ENCODE data around the gene SLC13A3. TPM values are rescaled to one million over a fixed set of nuclear protein-coding genes. Genes with fewer than 3 reads are reported as not detected.

Gene SLC13A3
- total RNA-seq, 1 experiment from 2014 or later: 17.5 TPM

DNA sequence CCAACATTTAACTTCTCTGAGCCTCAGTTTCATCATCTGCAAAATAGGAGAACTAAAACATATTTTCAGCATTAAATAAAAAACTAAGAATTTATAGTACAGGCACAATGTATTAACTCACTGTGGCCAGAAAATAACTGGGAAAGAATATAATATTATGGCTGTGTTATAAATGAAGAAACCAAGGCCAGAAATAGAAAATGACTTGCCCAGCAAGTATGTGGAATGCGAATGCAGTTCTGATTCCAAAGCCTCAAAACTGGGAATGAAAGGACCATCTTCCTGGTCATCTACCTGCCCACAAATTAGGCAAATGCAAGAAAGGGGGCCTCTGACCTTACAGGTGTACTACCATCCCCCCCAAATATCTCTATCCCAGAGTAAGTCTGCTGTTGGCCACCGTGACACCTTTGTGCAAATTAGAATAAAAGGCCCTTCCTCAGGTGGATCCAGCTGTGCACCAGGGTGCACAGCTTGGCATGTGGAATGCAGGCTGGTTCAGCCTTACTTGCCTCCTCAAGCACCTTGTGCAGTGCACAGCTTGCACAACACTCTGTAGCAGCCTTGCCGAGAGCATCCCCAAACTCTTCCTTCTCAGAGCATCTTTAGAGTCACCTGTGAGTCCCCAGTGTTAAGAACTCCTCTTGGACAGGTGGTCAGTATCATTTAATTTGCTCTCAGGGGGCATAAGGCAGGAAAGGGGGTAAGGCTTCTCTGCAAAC is 4.4 kb downstream of the SLC13A3 start:
- Histone ChIP-seq H4K8ac (replicated peaks; ENCODE audit: insufficient read length, low read depth, low read length) (no peak overlapping the region), H3K23me2 (ENCODE audit: insufficient read length, low read depth, low read length, poor library complexity, severe bottlenecking) (no peaks in the 10 kb centered on the region), H3K4ac (ENCODE audit: low read depth, low read length) (no peak overlapping the region), H2BK120ac (ENCODE audit: low read depth, low read length, poor library complexity, severe bottlenecking) (no peak overlapping the region), H2BK12ac (ENCODE audit: insufficient read length, low read depth, low read length) (no peak overlapping the region), H4K91ac (ENCODE audit: insufficient read length, low read depth, low read length) (no peak overlapping the region), H4K5ac (ENCODE audit: insufficient read length, low read depth, low read length) (no peak overlapping the region), H2BK20ac (ENCODE audit: low read depth, low read length, poor library complexity, severe bottlenecking) (no peak overlapping the region), H3T11ph (ENCODE audit: low read length) (no peak overlapping the region), H3K79me1 (ENCODE audit: insufficient read depth, low read depth, low read length, poor library complexity, severe bottlenecking) (no peaks in the 10 kb centered on the region), H3K9ac (ENCODE audit: extremely low read depth, insufficient read length, low read length) (no peak overlapping the region), H3K79me2 (ENCODE audit: insufficient read depth, low read length) (no peaks in the 10 kb centered on the region), H3K27ac (ENCODE audit: insufficient read length, low read depth, low read length) (no peak overlapping the region), H4K20me1 (ENCODE audit: control insufficient read depth, insufficient read depth, insufficient read length) (peaks cover 2% of the 10 kb centered on the region), H3K18ac (ENCODE audit: insufficient read length, low read depth, low read length) (no peak overlapping the region), H3K14ac (ENCODE audit: insufficient read depth, low read length) (no peak overlapping the region), H2BK5ac (ENCODE audit: insufficient read length, low read length) (no peak overlapping the region), H2AFZ (ENCODE audit: low read length) (no peak overlapping the region), H3K56ac (ENCODE audit: insufficient read length, low read depth, low read length) (no peak overlapping the region), H3K27me3 (ENCODE audit: insufficient read depth, low read length) (no peaks in the 10 kb centered on the region; the same call in 1 of the 2 replicates), H3K9me3 (ENCODE audit: control insufficient read depth, low read depth, low read length) (no peaks in the 10 kb centered on the region), H3K23ac (ENCODE audit: insufficient read length, low read depth, low read length) (no peak overlapping the region), H2AK5ac (ENCODE audit: insufficient read length, low read length) (no peak overlapping the region), H2BK15ac (ENCODE audit: low read depth, low read length) (no peak overlapping the region), H3K4me1 (ENCODE audit: insufficient read depth, low read length) (no peaks in the 10 kb centered on the region), H3K4me2 (ENCODE audit: insufficient read depth, insufficient read length, low read length) (no peak overlapping the region)
- peaks cover 24 to 33% of the 10 kb centered on the region in 2 experiments for H3K4me1 Mint-ChIP-seq
- H3K9me3 Mint-ChIP-seq: peaks cover 0 to 2% of the 10 kb centered on the region in 2 experiments; a peak in 1 of 5 replicates
- no CpG with 5 or more reads among the region's 3 CpGs for WGBS (ENCODE audit: extremely low coverage, insufficient read length, low lambda C conversion rate)
- H3K27ac Mint-ChIP-seq: no peak overlapping the region
- no peak for DNase-seq
- H3K4me3 Mint-ChIP-seq: no peak overlapping the region
- TF ChIP-seq, protein P1, sequence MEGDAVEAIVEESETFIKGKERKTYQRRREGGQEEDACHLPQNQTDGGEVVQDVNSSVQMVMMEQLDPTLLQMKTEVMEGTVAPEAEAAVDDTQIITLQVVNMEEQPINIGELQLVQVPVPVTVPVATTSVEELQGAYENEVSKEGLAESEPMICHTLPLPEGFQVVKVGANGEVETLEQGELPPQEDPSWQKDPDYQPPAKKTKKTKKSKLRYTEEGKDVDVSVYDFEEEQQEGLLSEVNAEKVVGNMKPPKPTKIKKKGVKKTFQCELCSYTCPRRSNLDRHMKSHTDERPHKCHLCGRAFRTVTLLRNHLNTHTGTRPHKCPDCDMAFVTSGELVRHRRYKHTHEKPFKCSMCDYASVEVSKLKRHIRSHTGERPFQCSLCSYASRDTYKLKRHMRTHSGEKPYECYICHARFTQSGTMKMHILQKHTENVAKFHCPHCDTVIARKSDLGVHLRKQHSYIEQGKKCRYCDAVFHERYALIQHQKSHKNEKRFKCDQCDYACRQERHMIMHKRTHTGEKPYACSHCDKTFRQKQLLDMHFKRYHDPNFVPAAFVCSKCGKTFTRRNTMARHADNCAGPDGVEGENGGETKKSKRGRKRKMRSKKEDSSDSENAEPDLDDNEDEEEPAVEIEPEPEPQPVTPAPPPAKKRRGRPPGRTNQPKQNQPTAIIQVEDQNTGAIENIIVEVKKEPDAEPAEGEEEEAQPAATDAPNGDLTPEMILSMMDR (conservative IDR thresholded peaks at IDR 0.05): no peak
- peaks cover 40% of the 10 kb centered on the region for H3K27me3 Mint-ChIP-seq (ENCODE audit: low read depth)
- peaks cover 0 to 10% (median 0%) of the 10 kb centered on the region in 3 experiments; a peak in 3 of 7 replicates for H3K36me3 Mint-ChIP-seq (ENCODE audit: insufficient read depth in 1 of 3, low read depth in 3 of 3)

Data from H9 (cell line).